Fibroblast of lung (primary cell): Measurements from ENCODE around the gene CARMIL1.

Experiments used
- CTCF ChIP-seq, 2 donors: IDR thresholded peaks in 1 of 2; conservative IDR thresholded peaks in 1 of 2; 1 replicate in 1 of 2; 2 replicates in 1 of 2; pipeline ENCODE4 v1.5.1; 2011 to 2012; ENCODE audit warnings: low read length in 2 of 2, control low read depth in 1 of 2, inconsistent platforms in 1 of 2, low read depth in 1 of 2, mild to moderate bottlenecking in 1 of 2
- EZH2 ChIP-seq: IDR thresholded peaks from 2 replicates; pipeline ENCODE4 v1.5.1; 2012; ENCODE audit warnings: low read length, control low read depth, mild to moderate bottlenecking; ENCODE audit errors: missing control alignments

DNA sequence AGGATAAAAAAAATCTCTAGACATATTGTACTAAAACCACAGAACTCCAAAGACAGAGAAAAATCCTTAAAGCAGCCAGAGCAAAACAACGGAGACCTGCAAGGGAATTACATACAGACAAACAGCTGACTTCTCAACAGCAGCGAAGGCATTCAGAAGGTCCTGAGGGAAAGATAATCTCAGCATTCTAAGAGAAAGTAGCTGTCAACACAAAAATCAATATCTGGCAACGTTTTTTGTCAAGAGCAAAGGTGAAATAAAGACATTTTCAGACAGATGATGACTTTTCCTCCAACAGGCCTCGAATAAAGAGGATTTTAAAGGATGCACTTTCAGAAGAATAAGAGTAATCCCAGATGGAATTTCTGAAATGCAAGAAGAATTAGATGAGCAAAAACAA lies 366.7 kb downstream of the CARMIL1 start:
- no peak for TF ChIP-seq CTCF (conservative IDR thresholded peaks at IDR 0.05 in 1 of 2, IDR thresholded peaks at IDR 0.05 in 1 of 2; ENCODE audit: low read depth in 1 of 2, low read length in 2 of 2)
- TF ChIP-seq EZH2 = no peak
